GM13976 (cell line): ENCODE results near the gene TBC1D19.

Source experiments
- DNase-seq: peaks from one replicate; pipeline ENCODE4 v3.0.0; 2012; ENCODE audit warnings: low spot score
- CTCF ChIP-seq: IDR thresholded peaks from 2 replicates; pipeline ENCODE4 v1.5.1; 2012; ENCODE audit warnings: borderline replicate concordance, mild to moderate bottlenecking; ENCODE audit not compliant: insufficient read depth; ENCODE audit errors: extremely low read depth, missing control alignments, control extremely low read depth
- in situ Hi-C: fragments of 300-500 bp; cut with MboI; formaldehyde crosslinking; loops from one replicate; pipeline ENCODE4 v1.12.0; 2022; ENCODE audit warnings: low sequenced_read_pairs, mixed read lengths, inconsistent platforms; ENCODE audit not compliant: unreplicated experiment

The TBC1D19 gene

GRCh38 chr4:26568446-26568994 is 15.4 kb upstream of the TBC1D19 start:
- in situ Hi-C loops: no loop called here
- no peak for DNase-seq
- no peak for TF ChIP-seq CTCF

- in situ Hi-C loops: no loop called here
- no peak for TF ChIP-seq CTCF
- no peak for DNase-seq
Observed at GRCh38 chr4:26570596-26570995, 13.3 kb upstream of the TBC1D19 start.

- DNase-seq: no peak
- in situ Hi-C loops: no loop called here
- no peak for TF ChIP-seq CTCF
Observed at GRCh38 chr4:26573389-26573794, 10.5 kb upstream of the TBC1D19 start.

- TF ChIP-seq CTCF: no peak
- in situ Hi-C loops: no loop called here
- no peak for DNase-seq
Observed at GRCh38 chr4:26574563-26574962, 9.3 kb upstream of the TBC1D19 start.

- in situ Hi-C loops: no loop called here
- no peak for TF ChIP-seq CTCF
- no peak for DNase-seq
Observed at GRCh38 chr4:26576231-26576739, 7.6 kb upstream of the TBC1D19 start.

GRCh38 chr4:26577066-26577465 is 6.8 kb upstream of the TBC1D19 start:
- TF ChIP-seq CTCF: no peak
- in situ Hi-C loops: no loop called here
- DNase-seq: no peak
